SU-DHL-6 (cell line): ENCODE results near the gene SMURF2.

Experiments
- CTCF ChIP-seq: fragments of 200-600 bp; sonication (generic); IDR thresholded peaks from one replicate; pipeline ENCODE4 v1.5.1; 2017; ENCODE audit warnings: antibody characterized with exemption, mild to moderate bottlenecking, low read length, moderate library complexity; ENCODE audit not compliant: insufficient read depth, poor library complexity, severe bottlenecking
- EZH2phosphoT487 ChIP-seq: fragments of 200-600 bp; sonication (generic), shearing (Covaris generic); conservative IDR thresholded peaks from 2 replicates; pipeline ENCODE4 v1.6.1; 2018; ENCODE audit warnings: mild to moderate bottlenecking, antibody characterized with exemption, low read length, moderate library complexity, mixed read lengths

- TF ChIP-seq CTCF (no peak), EZH2phosphoT487 (no peak)
Observed at GRCh38 chr17:64540118-64540776, 121.9 kb downstream of the SMURF2 start.
